Fibroblast of peridontal ligament (primary cell): ENCODE results near the gene NFX1.
"Not testable (repeated sequence)": the region's sequence is repeated elsewhere in the genome, so short reads cannot be mapped to it uniquely, and the experiment has no call there.

Source experiments
- DNase-seq: peaks from one replicate; pipeline ENCODE4 v3.0.0-alpha.2; 2010; ENCODE audit errors: extremely low read depth

The NFX1 gene

GRCh38 chr9:33364127-33364526 lies 73.8 kb downstream of the NFX1 start:
- no peak for DNase-seq

- DNase-seq: not testable (repeated sequence)
These were observed 74.5 kb downstream of the NFX1 start for GRCh38 chr9:33364814-33365213.

- no peak for DNase-seq
These were observed 76.7 kb downstream of the NFX1 start for GRCh38 chr9:33366979-33367480.

GRCh38 chr9:33372900-33373299 lies 82.6 kb downstream of the NFX1 start:
- no peak for DNase-seq

GRCh38 chr9:33374190-33374589 lies 83.9 kb downstream of the NFX1 start:
- DNase-seq: no peak

- DNase-seq: peak; percentile 80
These were observed 84.4 kb downstream of the NFX1 start for GRCh38 chr9:33374634-33375237.

- no peak for DNase-seq
These were observed 85.0 kb downstream of the NFX1 start for GRCh38 chr9:33375238-33375840.

- DNase-seq: no peak
These were observed 85.6 kb downstream of the NFX1 start for GRCh38 chr9:33375841-33376321.

GRCh38 chr9:33377089-33377715 lies 86.9 kb downstream of the NFX1 start:
- no peak for DNase-seq

GRCh38 chr9:33378121-33378795 lies 87.9 kb downstream of the NFX1 start:
- DNase-seq: no peak

- no peak for DNase-seq
These were observed 89.5 kb downstream of the NFX1 start for GRCh38 chr9:33379666-33380389.

- no peak for DNase-seq
These were observed 90.2 kb downstream of the NFX1 start for GRCh38 chr9:33380390-33381094.

GRCh38 chr9:33381231-33381791 lies 91.0 kb downstream of the NFX1 start:
- no peak for DNase-seq

GRCh38 chr9:33382397-33382796 lies 92.1 kb downstream of the NFX1 start:
- DNase-seq: not testable (repeated sequence)

- DNase-seq: not testable (repeated sequence)
These were observed 93.1 kb downstream of the NFX1 start for GRCh38 chr9:33383396-33383795.

- not testable (repeated sequence) for DNase-seq
These were observed 95.2 kb downstream of the NFX1 start for GRCh38 chr9:33385536-33385935.

- DNase-seq: not testable (repeated sequence)
These were observed 95.8 kb downstream of the NFX1 start for GRCh38 chr9:33385979-33386640.

- DNase-seq: not testable (repeated sequence)
These were observed 96.3 kb downstream of the NFX1 start for GRCh38 chr9:33386641-33386996.

GRCh38 chr9:33386998-33387397 lies 96.7 kb downstream of the NFX1 start:
- DNase-seq: not testable (repeated sequence)
